Trophoblast cell (in vitro differentiated cells and primary cell): ENCODE data around the gene NUP205.

Source experiments
- DNase-seq, 2 donors: peaks; one replicate each; pipeline ENCODE4 v3.0.0-alpha.2; 2016
- H2AFZ ChIP-seq: 2 replicates; pipeline ENCODE4 v1.6.1; 2013; ENCODE audit warnings: low read length, moderate library complexity, mild to moderate bottlenecking; ENCODE audit not compliant: insufficient read depth, poor library complexity
- H2AK5ac ChIP-seq: 2 replicates; pipeline ENCODE4 v1.6.1; 2013; ENCODE audit warnings: mild to moderate bottlenecking, low read length
- H2BK120ac ChIP-seq: 2 replicates; pipeline ENCODE4 v1.6.1; 2013; ENCODE audit warnings: low read length, mild to moderate bottlenecking, moderate library complexity; ENCODE audit not compliant: insufficient read depth, poor library complexity
- H2BK12ac ChIP-seq: 2 replicates; pipeline ENCODE4 v1.6.1; 2013; ENCODE audit warnings: mild to moderate bottlenecking, low read length, moderate library complexity
- H2BK5ac ChIP-seq: 2 replicates; pipeline ENCODE4 v1.6.1; 2013; ENCODE audit warnings: low read length, low read depth, moderate library complexity, mild to moderate bottlenecking; ENCODE audit not compliant: poor library complexity
- H3K14ac ChIP-seq: 2 replicates; pipeline ENCODE4 v1.6.1; 2013; ENCODE audit warnings: mild to moderate bottlenecking, low read length
- H3K18ac ChIP-seq: 2 replicates; pipeline ENCODE4 v1.6.1; 2013; ENCODE audit warnings: mild to moderate bottlenecking, low read length
- H3K23ac ChIP-seq: 2 replicates; pipeline ENCODE4 v1.6.1; 2013; ENCODE audit warnings: low read length
- H3K27ac ChIP-seq: 2 replicates; pipeline ENCODE4 v1.5.1; 2013; ENCODE audit warnings: low read depth, mild to moderate bottlenecking, inconsistent platforms, low read length, moderate library complexity
- H3K27me3 ChIP-seq: 2 replicates; pipeline ENCODE4 v1.6.1; 2013; ENCODE audit warnings: inconsistent platforms, mild to moderate bottlenecking, low read length, moderate library complexity; ENCODE audit not compliant: insufficient read depth
- H3K36me3 ChIP-seq, 2 experiments: 1 replicate in 1 of 2; 2 replicates in 1 of 2; pipeline ENCODE4 v1.6.1; 2013; ENCODE audit warnings: low read length in 2 of 2, mild to moderate bottlenecking in 2 of 2, moderate library complexity in 1 of 2; ENCODE audit not compliant: insufficient read depth in 2 of 2, control insufficient read depth in 1 of 2
- H3K4ac ChIP-seq: 2 replicates; pipeline ENCODE4 v1.6.1; 2013; ENCODE audit warnings: low read depth, mild to moderate bottlenecking, low read length, moderate library complexity
- H3K4me1 ChIP-seq, 2 experiments: 1 replicate in 1 of 2; 2 replicates in 1 of 2; pipeline ENCODE4 v1.6.1; 2013; ENCODE audit warnings: low read length in 2 of 2, mild to moderate bottlenecking in 2 of 2, moderate library complexity in 1 of 2; ENCODE audit not compliant: insufficient read depth in 2 of 2, control insufficient read depth in 1 of 2
- H3K4me2 ChIP-seq: 2 replicates; pipeline ENCODE4 v1.6.1; 2013; ENCODE audit warnings: inconsistent platforms, mild to moderate bottlenecking, low read length, moderate library complexity
- H3K4me3 ChIP-seq: 2 replicates; pipeline ENCODE4 v1.5.1; 2013; ENCODE audit warnings: mild to moderate bottlenecking, low read depth, low read length, inconsistent platforms
- H3K79me1 ChIP-seq: one replicate; pipeline ENCODE4 v1.6.1; 2013; ENCODE audit warnings: low read length
- H3K79me2 ChIP-seq: 2 replicates; pipeline ENCODE4 v1.6.1; 2013; ENCODE audit warnings: low read length, mild to moderate bottlenecking; ENCODE audit not compliant: control insufficient read depth, insufficient read depth, poor library complexity
- H3K9ac ChIP-seq: 2 replicates; pipeline ENCODE4 v1.6.1; 2013; ENCODE audit warnings: mild to moderate bottlenecking, low read length
- H3K9me3 ChIP-seq: 2 replicates; pipeline ENCODE4 v1.6.1; 2013; ENCODE audit warnings: low read depth, mild to moderate bottlenecking, control low read depth, inconsistent platforms, low read length; ENCODE audit not compliant: insufficient read depth
- H4K12ac ChIP-seq: 2 replicates; pipeline ENCODE4 v1.6.1; 2013; ENCODE audit warnings: low read depth, mild to moderate bottlenecking, low read length, moderate library complexity
- H4K8ac ChIP-seq: 2 replicates; pipeline ENCODE4 v1.6.1; 2013; ENCODE audit warnings: low read depth, mild to moderate bottlenecking, low read length, moderate library complexity
- H4K91ac ChIP-seq: one replicate; pipeline ENCODE4 v1.6.1; 2013; ENCODE audit warnings: low read depth, mild to moderate bottlenecking, low read length, moderate library complexity
- WGBS: extraction: QIAGEN DNeasy Blood & Tissue Kit; methylation state at CpG from one replicate; pipeline ENCODE4 v1.1.7; 2013; ENCODE audit warnings: missing lambda C conversion rate; ENCODE audit not compliant: insufficient read length, insufficient coverage; ENCODE audit errors: extremely low coverage; 5-methylcytosine and 5-hydroxymethylcytosine counted together

NUP205 gene

DNA sequence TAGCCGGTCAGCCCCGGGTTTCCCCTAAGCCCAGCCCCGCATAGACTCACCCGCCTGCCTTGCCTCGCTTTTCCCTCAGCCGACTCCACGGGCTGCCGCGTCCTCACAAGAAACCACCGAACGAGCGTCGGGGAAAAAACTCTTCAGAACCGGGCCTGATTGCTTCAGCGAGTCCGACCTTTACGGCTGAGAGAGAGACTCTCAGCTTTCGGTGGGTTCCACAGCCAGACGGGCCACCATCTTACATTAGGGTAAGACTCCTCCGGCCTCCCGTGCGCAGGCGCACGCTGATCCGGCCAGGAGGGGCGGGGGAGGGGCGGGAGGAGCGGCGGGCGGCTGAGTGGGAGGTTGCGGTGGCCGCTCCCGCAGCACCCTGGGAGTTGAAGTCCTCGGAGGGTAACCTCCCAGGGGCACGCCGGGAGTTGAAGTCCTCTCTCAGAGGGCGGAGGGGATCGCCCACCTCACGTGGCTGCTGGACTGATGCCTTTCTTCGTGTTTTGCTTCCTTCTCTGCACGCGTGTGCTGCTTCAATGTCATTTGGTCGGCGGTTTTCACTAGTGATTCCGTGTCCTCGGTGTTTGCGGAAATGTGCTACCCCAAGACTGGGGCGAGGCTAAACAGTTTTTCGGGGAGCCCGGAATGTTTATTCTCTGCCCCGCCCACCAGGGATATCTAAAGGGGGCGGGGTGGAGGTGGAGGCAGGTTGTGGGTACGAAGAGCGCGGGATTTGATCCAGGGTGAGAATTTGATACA lies 47.7 kb upstream of the NUP205 start, which contains the start of gene CNOT4:
Gene CNOT4 (minus strand): TSS at position 264 of the 753 bp plus-strand sequence. CDS start 71,771 bp downstream, outside the sequence.
- Histone ChIP-seq H2AFZ (peak within 1 kb of the TSS; percentile 97), H3K23ac (no peak within 1 kb of the TSS), H2BK120ac (peak within 1 kb of the TSS; percentile 67), H4K12ac (peak within 1 kb of the TSS; percentile 43), H4K91ac (peak within 1 kb of the TSS; percentile 77), H3K79me1 (peaks cover 2% of the 10 kb centered on the region), H3K27ac (peak within 1 kb of the TSS; percentile 72), H3K4me3 (peak within 1 kb of the TSS; percentile 95), H3K9me3 (no peaks in the 10 kb centered on the region), H4K8ac (peak within 1 kb of the TSS; percentile 82), H3K27me3 (no peaks in the 10 kb centered on the region), H3K4me2 (peak within 1 kb of the TSS; percentile 94), H3K4me1 (peaks cover 0 to 3% of the 10 kb centered on the region in 2 experiments), H3K14ac (peak within 1 kb of the TSS; percentile 84), H2AK5ac (no peak within 1 kb of the TSS), H3K4ac (peak within 1 kb of the TSS; percentile 27), H3K79me2 (peaks cover 5% of the 10 kb centered on the region), H3K18ac (peak within 1 kb of the TSS; percentile 91), H3K9ac (peak within 1 kb of the TSS; percentile 99), H2BK5ac (peak within 1 kb of the TSS; percentile 84), H2BK12ac (no peak within 1 kb of the TSS), H3K36me3 (peaks cover 0 to 1% of the 10 kb centered on the region in 2 experiments)
- WGBS, result no CpG with 5 or more reads among the region's 55 CpGs
- DNase-seq, result peak; percentile 96

GRCh38 chr7:135510592-135511183 lies 47.0 kb upstream of the NUP205 start:
- peaks cover 2% of the 10 kb centered on the region for H3K79me1 ChIP-seq
- H4K91ac ChIP-seq, result no peak overlapping the region
- H2BK12ac ChIP-seq, result no peak overlapping the region
- no peak overlapping the region for H4K12ac ChIP-seq
- no peak overlapping the region for H3K18ac ChIP-seq
- H2BK120ac ChIP-seq, result no peak overlapping the region
- peak overlapping the region; percentile 88 for H3K4me3 ChIP-seq
- peak overlapping the region; percentile 43 for H4K8ac ChIP-seq
- H3K79me2 ChIP-seq, result peaks cover 5% of the 10 kb centered on the region
- H2AK5ac ChIP-seq, result no peak overlapping the region
- H3K4me1 ChIP-seq, result peaks cover 0 to 3% of the 10 kb centered on the region in 2 experiments
- H3K23ac ChIP-seq, result no peak overlapping the region
- no peaks in the 10 kb centered on the region for H3K36me3 ChIP-seq
- H3K9ac ChIP-seq, result peak overlapping the region; percentile 48
- H3K4me2 ChIP-seq, result peak overlapping the region; percentile 94
- H3K14ac ChIP-seq, result no peak overlapping the region
- H3K4ac ChIP-seq, result no peak overlapping the region
- H3K27me3 ChIP-seq, result no peaks in the 10 kb centered on the region
- H2AFZ ChIP-seq, result peak overlapping the region; percentile 97
- DNase-seq, result peak in 1 of 2 donors; percentile 16
- WGBS, result no CpG with 5 or more reads among the region's 17 CpGs
- H2BK5ac ChIP-seq, result no peak overlapping the region
- no peaks in the 10 kb centered on the region for H3K9me3 ChIP-seq
- H3K27ac ChIP-seq, result no peak overlapping the region

- H2AK5ac ChIP-seq, result no peak overlapping the region
- no peak overlapping the region for H2BK12ac ChIP-seq
- H3K4me3 ChIP-seq, result no peak overlapping the region
- H3K18ac ChIP-seq, result no peak overlapping the region
- H3K9ac ChIP-seq, result no peak overlapping the region
- H2BK5ac ChIP-seq, result no peak overlapping the region
- peak; percentile 31 to 76 for DNase-seq
- H4K12ac ChIP-seq, result no peak overlapping the region
- H3K23ac ChIP-seq, result no peak overlapping the region
- H3K4me2 ChIP-seq, result no peak overlapping the region
- no peak overlapping the region for H2AFZ ChIP-seq
- no peaks in the 10 kb centered on the region for H3K27me3 ChIP-seq
- peaks cover 0 to 3% of the 10 kb centered on the region in 2 experiments for H3K4me1 ChIP-seq
- H4K91ac ChIP-seq, result no peak overlapping the region
- H3K79me2 ChIP-seq, result peaks cover 5% of the 10 kb centered on the region
- H4K8ac ChIP-seq, result no peak overlapping the region
- H3K14ac ChIP-seq, result no peak overlapping the region
- no peak overlapping the region for H2BK120ac ChIP-seq
- WGBS, result no CpG with 5 or more reads among the region's 2 CpGs
- H3K36me3 ChIP-seq, result no peaks in the 10 kb centered on the region
- no peak overlapping the region for H3K27ac ChIP-seq
- peaks cover 2% of the 10 kb centered on the region for H3K79me1 ChIP-seq
- no peaks in the 10 kb centered on the region for H3K9me3 ChIP-seq
- no peak overlapping the region for H3K4ac ChIP-seq
Observed at GRCh38 chr7:135512135-135512887, 45.4 kb upstream of the NUP205 start.

DNA sequence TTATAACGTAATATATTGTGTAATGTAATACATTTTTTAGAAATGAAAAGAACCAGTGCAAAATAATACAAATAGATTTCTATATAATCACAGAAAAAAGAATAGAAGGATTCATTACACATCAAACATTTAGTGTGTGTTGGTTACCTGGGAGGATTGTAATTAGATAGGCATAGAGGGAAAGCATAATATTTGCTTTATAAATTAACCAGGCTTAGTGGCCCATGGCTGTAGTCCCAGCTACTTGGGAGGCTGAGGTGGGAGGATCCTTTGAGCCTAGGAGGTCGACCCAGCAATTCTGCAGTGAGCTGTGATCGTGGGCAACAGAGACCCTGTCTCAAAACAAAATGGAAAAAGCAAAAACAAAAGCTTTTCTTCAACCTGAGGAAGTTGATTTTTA lies 42.9 kb upstream of the NUP205 start:
- no peak overlapping the region for H2BK12ac ChIP-seq
- H3K4me3 ChIP-seq, result no peak overlapping the region
- no peak overlapping the region for H3K23ac ChIP-seq
- no peak overlapping the region for H4K91ac ChIP-seq
- no peak overlapping the region for H4K12ac ChIP-seq
- no peaks in the 10 kb centered on the region for H3K27me3 ChIP-seq
- H2AFZ ChIP-seq, result no peak overlapping the region
- H3K36me3 ChIP-seq, result no peaks in the 10 kb centered on the region
- no peak overlapping the region for H3K27ac ChIP-seq
- peaks cover under 1% of the 10 kb centered on the region for H3K79me1 ChIP-seq
- H3K4ac ChIP-seq, result no peak overlapping the region
- no peak overlapping the region for H3K18ac ChIP-seq
- H3K4me1 ChIP-seq, result peaks cover 0 to 3% of the 10 kb centered on the region in 2 experiments
- no peak overlapping the region for H2BK120ac ChIP-seq
- H3K9me3 ChIP-seq, result no peaks in the 10 kb centered on the region
- WGBS, result no CpG with 5 or more reads among the region's 3 CpGs
- H4K8ac ChIP-seq, result no peak overlapping the region
- no peak overlapping the region for H3K9ac ChIP-seq
- H2BK5ac ChIP-seq, result no peak overlapping the region
- H3K14ac ChIP-seq, result no peak overlapping the region
- H2AK5ac ChIP-seq, result no peak overlapping the region
- DNase-seq, result no peak
- H3K79me2 ChIP-seq, result peaks cover under 1% of the 10 kb centered on the region
- H3K4me2 ChIP-seq, result no peak overlapping the region
